HG03565 (cell line): ENCODE results near the gene SSBP3.

Experiments used
- ATAC-seq: cut with Tn5 transposase; IDR thresholded peaks from one replicate; pipeline ENCODE4 v1.9.1; 2021; ENCODE audit warnings: mild to moderate bottlenecking, moderate library complexity; ENCODE audit not compliant: unreplicated experiment

SSBP3 gene

DNA sequence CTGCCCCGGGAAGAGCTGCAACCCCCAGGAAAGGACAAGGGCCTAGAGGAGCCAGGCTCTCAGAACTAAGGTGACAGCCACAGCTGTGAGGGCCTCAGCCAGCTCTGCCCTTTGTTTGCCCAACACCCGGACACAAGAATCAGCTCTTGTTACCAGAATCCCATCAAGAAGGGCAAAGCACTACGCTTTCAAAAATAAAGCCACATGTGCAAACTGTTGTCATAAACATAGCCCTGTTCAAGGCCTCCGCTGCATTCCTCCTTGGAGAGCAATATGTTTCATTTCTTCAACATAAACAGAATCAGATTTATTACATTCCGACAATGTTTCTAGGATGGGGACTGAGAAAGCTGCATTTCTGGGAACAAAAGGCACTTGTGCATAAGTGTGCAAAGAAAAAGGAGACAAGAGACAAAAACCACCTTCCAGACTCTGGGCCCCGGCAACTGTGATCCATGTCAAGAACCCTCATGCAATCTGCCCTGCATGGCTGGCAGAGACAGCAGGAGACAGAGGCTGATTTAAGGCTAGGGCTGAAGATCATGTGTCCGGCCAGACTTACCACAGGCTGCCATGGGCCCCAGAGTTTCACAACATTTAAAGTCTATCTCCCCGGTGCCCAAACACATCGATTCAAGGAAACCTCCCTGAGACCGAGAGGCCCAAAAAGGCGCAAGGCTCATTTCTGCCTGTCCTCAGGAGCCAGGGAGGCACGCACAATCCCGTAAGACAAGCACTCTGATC, 71.0 kb downstream of the SSBP3 start:
- ATAC-seq: no peak

- ATAC-seq: no peak
Measured at GRCh38 chr1:54332781-54333585, 73.2 kb downstream of the SSBP3 start.

- ATAC-seq: no peak
Measured at GRCh38 chr1:54331843-54332463, 74.2 kb downstream of the SSBP3 start.

- no peak for ATAC-seq
Measured at GRCh38 chr1:54331091-54331772, 75.0 kb downstream of the SSBP3 start.

DNA sequence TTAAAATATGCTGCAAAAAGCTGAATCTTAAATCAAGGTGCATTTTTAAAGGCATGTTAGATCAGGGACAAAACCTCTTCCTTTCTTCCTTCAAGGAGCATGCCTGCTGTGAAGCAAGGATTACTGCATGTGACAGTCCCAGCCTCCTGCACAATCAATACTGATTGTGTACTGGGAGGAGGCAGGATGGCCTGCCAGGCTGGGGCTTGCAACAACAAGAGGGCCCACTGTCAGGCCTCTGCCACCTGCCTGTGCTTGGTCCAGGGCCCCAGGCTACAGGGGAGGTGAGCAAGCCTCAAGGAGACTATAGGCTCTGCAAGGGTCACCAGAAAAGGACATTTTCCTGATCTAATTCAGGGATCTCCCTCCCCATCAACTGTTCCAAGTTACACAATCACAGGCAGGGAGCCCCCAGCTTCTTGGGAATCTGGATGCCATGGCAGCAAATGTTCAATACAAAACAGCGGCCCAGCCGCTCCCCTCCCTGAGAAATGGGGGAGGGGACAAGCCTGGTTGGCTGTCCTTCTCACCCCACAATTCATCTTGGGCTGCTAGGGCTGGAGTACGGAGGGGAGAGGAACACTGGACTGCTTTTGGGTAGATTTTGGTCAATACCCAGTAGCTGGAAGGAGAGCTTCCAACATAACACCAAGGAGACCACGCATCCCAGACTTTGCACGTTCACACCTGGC, 76.7 kb downstream of the SSBP3 start:
- no peak for ATAC-seq

GRCh38 chr1:54328066-54328636, 78.0 kb downstream of the SSBP3 start:
- ATAC-seq: no peak

GRCh38 chr1:54327386-54328065, 78.7 kb downstream of the SSBP3 start:
- ATAC-seq: no peak

DNA sequence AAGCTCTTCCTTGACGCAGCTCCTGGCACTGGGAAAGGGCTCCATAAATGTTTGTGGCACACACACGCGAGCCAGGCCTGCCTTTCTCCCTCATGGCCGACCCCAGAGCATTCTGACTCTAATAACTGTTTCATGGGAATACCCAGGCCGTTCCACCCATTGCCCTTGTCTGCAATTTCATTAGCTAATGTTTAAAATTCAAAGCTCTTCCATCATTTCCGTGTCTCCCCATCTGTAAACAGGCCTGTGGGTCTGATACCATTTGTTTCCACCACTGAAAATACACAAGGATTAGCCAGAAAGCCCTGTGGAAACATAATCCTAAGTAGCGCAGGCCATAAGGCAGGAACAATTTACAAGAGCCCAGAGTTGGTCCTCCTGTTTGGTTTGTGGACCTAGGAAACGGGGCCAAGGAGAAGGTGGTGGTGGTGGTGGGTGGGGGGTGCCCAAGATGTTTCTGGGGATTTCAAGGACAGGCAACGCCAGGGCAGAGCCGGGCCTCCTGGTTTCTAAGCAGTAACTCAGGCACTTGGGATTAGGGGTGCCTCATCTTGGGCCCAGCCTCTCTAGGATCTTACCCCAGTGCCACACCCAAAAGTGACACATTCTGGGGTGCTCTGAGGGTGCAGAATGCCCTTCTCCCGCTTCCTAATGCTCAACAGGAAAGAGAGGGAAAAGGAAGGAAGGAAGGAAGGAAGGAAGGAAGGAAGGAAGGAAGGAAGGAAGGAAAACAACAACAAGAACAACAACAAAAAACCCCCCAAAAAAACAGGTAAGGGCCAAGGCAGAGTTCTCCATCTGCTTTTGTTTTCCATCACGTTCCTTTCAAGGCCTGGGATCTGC, 79.4 kb downstream of the SSBP3 start:
- no peak for ATAC-seq

DNA sequence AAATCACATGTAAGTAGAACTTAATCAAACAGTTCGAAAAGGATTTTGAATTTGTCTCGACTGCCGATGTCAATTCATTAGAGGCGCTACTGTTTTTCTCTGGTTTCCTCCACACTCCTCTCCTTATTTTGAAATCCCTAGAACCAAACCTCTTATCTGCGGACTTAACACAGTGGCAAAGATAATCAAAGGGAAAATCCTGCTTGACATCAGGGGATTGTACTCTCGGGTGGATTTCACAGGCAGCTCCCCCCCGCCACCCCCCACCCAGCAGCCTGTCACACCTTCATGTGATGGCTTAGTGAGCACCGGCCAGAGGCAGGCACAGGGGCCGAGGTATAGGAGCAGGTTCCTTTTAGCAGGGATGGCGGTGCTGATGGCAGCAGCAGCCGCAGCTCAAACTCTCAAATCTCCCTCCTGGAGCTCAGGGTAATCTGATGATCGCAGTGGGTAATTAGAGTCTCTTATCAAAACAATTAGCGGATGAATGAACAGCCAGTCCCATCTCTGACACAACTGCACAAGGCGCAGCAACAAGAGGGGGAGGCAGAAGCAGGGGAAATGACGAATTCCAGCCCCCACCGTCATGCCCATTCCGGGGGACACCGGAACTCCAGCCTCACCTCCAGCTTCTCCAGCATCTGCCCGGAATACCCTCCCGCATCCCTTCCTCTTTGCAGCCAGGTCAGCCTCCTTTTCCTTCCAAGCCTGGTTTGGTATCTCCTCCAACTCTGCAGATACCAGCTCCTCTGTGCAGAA, 80.3 kb downstream of the SSBP3 start:
- ATAC-seq: no peak

DNA sequence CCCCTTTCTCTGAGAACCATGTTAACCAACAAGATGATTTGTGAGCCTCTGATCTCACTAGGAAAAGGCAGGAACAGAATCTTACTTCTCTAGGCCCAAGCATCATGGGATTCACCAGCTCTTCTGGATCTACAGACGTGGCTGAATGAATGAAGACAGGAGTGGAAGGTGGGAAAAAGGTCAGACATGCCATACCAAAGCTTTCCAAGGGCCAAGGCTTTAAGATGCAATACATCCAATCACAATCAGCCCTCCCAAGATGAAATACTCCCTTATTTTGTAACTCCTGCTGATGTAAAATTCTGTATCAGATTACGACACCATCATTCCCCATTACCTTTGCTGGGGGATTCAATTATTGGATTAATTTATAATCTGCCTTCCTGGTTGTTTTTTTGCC, 80.9 kb downstream of the SSBP3 start:
- no peak for ATAC-seq

GRCh38 chr1:54324251-54325140, 81.7 kb downstream of the SSBP3 start:
- no peak for ATAC-seq

- ATAC-seq: no peak
Measured at GRCh38 chr1:54323921-54324250, 82.3 kb downstream of the SSBP3 start.

GRCh38 chr1:54323324-54323739, 82.9 kb downstream of the SSBP3 start:
- ATAC-seq: no peak

DNA sequence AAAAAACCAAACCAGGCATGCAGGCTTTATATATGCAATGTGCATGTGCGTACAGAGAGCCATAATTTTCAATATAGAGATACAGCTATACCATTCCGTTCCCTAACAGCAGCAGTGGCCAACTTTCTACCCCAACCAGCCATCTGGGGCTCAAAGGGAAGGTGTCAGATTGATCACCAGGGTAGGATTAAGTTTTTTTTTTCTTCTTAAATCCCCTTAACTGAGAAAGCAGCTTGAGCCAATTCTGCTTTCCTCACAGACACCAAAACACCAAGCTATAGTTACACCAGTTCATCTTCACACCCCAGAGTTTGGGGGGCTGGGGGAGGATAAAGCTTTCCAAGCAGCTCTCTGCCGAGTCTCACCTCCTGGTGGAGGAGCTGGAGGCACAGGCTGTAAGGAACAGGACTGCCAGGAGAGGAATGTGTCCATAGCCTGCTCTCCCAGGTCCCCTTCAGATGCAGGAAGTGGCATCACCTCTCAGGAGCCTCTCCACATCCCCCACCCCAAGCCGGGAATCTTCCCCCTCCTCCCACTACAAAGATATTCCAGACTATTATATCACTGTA, 87.9 kb downstream of the SSBP3 start:
- no peak for ATAC-seq

- no peak for ATAC-seq
Measured at GRCh38 chr1:54317084-54317483, 89.1 kb downstream of the SSBP3 start.

DNA sequence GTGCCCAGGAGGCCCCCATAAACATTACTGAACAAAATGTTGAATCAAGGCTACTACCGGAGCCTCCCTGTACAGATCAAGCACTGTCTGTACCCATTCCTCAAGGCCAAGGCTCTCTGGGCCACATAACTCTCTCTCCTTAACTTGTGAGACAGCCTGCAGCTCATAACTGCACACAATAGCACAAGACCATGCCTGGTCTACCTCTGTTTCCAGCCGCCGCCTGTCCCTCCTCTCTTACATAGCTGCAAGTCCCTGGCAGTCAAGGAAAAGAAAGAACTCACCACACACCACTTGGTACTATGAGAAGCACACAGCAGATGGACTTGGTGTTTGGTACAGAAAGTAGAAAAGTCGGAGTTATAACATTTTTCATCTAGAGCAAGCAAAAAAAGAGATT, 91.1 kb downstream of the SSBP3 start:
- no peak for ATAC-seq

DNA sequence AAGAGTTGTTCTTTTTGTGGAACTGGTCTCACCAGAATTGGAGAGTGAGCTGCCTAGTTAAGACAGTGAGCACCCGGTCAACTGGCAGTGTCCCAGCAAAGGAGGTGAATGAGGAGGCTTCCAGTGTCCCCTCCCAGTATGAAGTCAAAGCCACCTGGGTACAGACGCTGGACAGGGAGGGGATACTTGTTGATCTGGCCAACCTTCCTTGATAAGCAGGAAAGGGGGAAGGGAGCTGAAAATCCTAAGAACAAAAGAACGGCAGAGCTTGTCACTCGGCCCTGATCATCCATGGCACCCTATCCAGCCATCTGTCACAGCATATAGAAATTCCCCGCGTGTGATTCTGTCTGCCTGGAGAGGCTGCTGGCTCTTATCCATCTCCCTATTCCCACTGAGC, 91.5 kb downstream of the SSBP3 start:
- ATAC-seq: no peak
